ENCODE results near the gene SUGP1.
A peak's percentile ranks its signal among the peaks of the same experiment; 100 is the strongest.

Gene SUGP1

DNA sequence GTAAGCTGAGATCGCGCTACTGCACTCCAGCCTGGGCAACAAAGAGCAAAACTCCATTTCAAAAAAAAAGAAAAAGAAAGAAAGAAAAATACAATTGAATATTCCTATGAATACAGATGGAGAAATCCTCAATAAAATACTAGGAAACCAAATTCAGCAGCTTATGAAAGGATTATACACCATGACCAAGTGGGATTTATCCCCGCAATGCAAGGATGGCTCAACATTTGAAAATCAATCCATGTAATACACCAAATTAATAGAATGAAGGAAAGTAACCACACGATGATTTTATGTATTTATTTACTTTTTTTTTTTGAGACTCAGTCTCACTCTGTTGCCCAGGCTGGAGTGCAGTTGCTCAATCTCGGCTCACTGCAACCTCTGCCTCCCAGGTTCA, 27.7 kb downstream of the SUGP1 start:
- no peak overlapping the region for H3K4me3 ChIP-seq (replicated peaks; ENCODE audit: low read depth, low read length)
- DNase-seq (ENCODE audit: low read depth): no peak
- TF ChIP-seq CTCF (IDR thresholded peaks at IDR 0.05; ENCODE audit: low read length, missing control alignments): no peak

DNA sequence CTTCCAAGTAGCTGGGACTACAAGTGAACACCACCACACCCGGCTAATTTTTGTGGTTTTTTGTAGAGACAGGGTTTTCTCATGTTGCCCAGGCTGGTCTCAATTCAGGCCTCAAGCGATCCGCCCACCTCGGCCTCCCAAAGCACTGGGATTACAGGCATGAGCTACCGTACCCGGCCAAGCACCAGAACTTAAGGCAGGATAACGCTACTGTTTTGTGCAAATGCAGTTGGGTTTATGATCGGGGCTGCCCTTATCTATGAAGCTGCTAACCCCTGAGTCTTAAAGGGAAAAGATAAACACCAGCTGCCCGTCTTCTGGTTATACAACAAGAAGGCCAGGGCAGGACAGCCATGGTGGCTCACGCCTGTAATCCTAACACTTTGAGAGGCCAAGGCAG, 34.6 kb downstream of the SUGP1 start:
- DNase-seq (ENCODE audit: low read depth): no peak
- no peak for TF ChIP-seq CTCF (IDR thresholded peaks at IDR 0.05; ENCODE audit: low read length, missing control alignments)
- no peak overlapping the region for H3K4me3 ChIP-seq (replicated peaks; ENCODE audit: low read depth, low read length)

DNA sequence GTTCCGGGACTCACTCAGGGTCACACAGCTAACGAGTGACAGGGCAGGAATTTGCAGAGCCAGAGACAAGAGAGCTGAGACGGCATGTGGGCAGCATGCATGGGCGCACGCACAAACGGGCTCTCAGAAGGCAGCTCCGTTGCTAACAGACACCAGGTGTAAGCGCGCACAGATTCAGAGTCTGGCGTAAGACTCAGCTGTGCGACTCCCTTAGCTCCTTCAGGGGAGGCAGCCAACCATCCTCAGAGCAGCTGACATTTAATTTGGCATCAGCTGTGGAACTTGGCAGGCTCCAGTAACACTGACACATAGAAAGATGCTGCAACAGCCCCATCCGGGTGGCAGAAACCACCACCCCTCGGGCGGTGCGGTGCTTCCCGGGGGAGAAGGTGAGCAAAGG, 39.7 kb downstream of the SUGP1 start:
- no peak for TF ChIP-seq CTCF (IDR thresholded peaks at IDR 0.05; ENCODE audit: low read length, missing control alignments)
- H3K4me3 ChIP-seq (replicated peaks; ENCODE audit: low read depth, low read length): no peak overlapping the region
- DNase-seq (ENCODE audit: low read depth): peak; percentile 7

GRCh38 chr19:19279853-19280252, 40.5 kb downstream of the SUGP1 start:
- no peak for DNase-seq (ENCODE audit: low read depth)
- no peak overlapping the region for H3K4me3 ChIP-seq (replicated peaks; ENCODE audit: low read depth, low read length)
- TF ChIP-seq CTCF (IDR thresholded peaks at IDR 0.05; ENCODE audit: low read length, missing control alignments): no peak

DNA sequence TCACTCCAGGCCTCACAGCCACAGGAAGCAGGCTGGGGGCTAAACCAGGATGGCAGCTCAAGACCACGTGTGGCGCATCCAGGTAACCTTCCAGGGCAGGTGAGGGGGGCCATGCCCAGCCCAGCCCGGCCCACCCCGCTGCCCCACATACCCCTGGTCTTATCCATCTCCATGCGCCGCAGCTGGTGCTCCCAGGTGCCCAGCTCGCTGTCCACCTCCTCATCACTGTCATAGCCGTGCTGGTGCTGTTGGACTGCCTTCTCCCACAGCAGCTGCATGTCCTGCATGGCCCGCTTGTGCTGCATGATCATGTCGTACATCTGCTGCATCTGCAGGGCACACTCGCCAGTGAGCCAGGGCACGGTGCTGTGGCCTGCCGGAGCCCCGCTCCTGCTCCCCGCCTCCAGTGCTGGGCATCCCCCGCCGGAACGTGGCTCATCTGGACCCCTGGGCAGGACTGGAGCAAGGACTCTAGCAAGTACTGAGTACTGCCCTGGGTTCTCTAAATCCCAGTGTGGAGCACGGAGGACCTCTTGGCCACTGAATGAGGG, 41.2 kb downstream of the SUGP1 start:
- TF ChIP-seq CTCF (IDR thresholded peaks at IDR 0.05; ENCODE audit: low read length, missing control alignments): no peak
- DNase-seq (ENCODE audit: low read depth): no peak
- no peak overlapping the region for H3K4me3 ChIP-seq (replicated peaks; ENCODE audit: low read depth, low read length)

GRCh38 chr19:19278315-19278714, 42.0 kb downstream of the SUGP1 start:
- no peak for TF ChIP-seq CTCF (IDR thresholded peaks at IDR 0.05; ENCODE audit: low read length, missing control alignments)
- no peak for DNase-seq (ENCODE audit: low read depth)
- no peak overlapping the region for H3K4me3 ChIP-seq (replicated peaks; ENCODE audit: low read depth, low read length)

DNA sequence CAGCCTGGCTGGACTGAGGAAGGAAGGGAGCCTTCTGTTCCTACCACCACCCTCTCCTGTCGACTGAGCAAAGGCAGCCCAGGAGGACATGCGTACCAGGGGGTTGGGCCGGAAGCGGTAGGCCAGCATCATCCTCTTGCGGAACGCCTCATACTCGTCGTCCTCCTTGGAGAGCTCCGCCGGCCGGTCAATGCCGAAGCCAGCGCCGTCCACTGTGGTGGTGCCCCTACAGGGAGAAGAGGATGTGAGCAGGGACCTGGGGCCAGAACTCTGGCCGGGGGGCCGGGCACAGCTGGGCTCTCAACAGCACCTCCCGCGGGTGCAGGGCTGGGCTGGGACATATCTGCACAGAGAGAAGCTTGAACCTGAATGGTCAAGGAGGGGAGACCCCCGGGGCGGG, 43.5 kb downstream of the SUGP1 start:
- no peak for DNase-seq (ENCODE audit: low read depth)
- no peak overlapping the region for H3K4me3 ChIP-seq (replicated peaks; ENCODE audit: low read depth, low read length)
- no peak for TF ChIP-seq CTCF (IDR thresholded peaks at IDR 0.05; ENCODE audit: low read length, missing control alignments)

Data from fibroblast of pulmonary artery (primary cell).